OCI-LY1 (cell line): ENCODE measurements around the gene EDC4.

Experiments used
- EZH2 ChIP-seq: fragments of 200-600 bp; sonication (generic), shearing (Covaris generic); IDR thresholded peaks from 2 replicates; pipeline ENCODE4 v1.8.0; 2017; ENCODE audit warnings: borderline replicate concordance, mixed run types, mild to moderate bottlenecking, antibody characterized with exemption, low read length, moderate library complexity, mixed read lengths
- TF ChIP-seq, protein P1 (sequence below): fragments of 200-600 bp; sonication (generic), shearing (Covaris generic); IDR thresholded peaks from 2 replicates; pipeline ENCODE4 v1.5.1; 2017; ENCODE audit warnings: mild to moderate bottlenecking, antibody characterized with exemption, low read length, moderate library complexity, mixed read lengths

DNA sequence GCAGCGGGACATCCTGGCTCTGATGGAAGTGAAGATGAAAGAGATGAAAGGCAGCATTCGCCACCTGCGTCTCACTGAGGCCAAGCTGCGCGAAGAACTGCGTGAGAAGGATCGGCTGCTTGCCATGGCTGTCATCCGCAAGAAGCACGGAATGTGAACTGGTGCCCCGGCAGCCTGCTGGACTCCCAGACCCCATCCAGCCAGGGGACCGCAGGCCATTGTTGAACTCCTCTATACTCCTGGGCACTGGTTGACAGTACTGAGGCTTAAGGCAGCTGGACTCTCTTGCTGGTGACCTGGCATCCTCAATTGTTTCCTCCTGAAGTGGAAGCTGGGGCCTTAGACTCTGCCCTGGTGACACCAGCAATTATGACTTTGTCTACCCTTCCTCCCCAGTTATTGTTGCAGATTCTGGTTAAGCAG lies 29.5 kb upstream of the EDC4 start:
- TF ChIP-seq, protein P1, sequence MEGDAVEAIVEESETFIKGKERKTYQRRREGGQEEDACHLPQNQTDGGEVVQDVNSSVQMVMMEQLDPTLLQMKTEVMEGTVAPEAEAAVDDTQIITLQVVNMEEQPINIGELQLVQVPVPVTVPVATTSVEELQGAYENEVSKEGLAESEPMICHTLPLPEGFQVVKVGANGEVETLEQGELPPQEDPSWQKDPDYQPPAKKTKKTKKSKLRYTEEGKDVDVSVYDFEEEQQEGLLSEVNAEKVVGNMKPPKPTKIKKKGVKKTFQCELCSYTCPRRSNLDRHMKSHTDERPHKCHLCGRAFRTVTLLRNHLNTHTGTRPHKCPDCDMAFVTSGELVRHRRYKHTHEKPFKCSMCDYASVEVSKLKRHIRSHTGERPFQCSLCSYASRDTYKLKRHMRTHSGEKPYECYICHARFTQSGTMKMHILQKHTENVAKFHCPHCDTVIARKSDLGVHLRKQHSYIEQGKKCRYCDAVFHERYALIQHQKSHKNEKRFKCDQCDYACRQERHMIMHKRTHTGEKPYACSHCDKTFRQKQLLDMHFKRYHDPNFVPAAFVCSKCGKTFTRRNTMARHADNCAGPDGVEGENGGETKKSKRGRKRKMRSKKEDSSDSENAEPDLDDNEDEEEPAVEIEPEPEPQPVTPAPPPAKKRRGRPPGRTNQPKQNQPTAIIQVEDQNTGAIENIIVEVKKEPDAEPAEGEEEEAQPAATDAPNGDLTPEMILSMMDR, result no peak
- no peak for TF ChIP-seq EZH2
